ENCODE data around the gene TOR4A. TPM values are rescaled to one million over a fixed set of nuclear protein-coding genes. Genes with fewer than 3 reads are reported as not detected.

TOR4A gene
- total RNA-seq, 1 donor from 2014 or later: 8.0 TPM

DNA sequence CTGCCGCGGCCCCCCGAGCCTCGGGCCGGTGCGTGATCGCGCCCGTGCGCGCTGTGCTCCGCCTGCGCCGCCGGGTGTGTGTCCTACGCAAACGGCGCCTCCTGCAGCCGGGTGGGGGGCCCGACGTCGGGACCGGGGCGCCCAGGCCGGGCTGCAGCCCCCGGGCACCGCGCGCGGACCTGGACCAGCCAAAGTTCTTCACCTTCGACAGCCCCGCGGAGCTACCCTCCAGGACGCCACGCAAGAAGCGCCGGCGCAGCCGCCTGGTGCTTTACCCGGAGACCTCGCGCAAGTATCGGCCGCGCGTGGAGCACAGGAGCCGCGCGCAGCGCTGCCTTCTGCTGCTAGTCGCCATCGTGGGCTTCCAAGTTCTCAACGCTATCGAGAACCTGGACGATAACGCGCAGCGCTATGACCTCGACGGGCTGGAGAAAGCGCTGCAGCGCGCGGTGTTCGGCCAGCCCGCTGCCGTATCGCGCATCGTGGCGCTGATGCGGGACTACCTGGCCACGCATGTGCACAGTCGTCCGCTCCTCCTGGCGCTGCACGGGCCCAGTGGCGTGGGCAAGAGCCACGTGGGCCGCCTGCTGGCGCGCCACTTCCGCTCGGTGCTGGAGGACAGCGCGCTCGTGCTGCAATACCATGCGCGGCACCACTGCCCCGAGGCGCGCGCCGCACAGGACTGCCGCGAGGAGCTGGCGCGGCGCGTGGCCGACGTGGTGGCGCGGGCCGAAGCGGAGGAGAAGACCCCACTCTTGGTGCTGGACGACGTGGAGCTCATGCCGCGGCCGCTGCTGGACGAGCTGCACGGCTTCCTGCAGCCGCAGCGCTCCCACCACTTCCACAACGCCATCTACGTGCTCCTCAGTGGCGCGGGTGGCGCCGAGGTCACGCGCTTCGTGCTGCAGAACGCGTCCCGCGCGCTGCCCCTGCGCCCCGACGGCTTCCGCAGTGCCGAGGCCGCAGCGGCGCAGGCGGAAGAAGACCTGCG lies 1.5 kb downstream of the TOR4A start:
- no peak for DNase-seq (ENCODE audit: low spot score, unreplicated experiment)
- Mint-ChIP-seq H3K36me3 (ENCODE audit: insufficient read depth) (peaks cover 3% of the 10 kb centered on the region), H3K27me3 (peaks cover 3% of the 10 kb centered on the region), H3K4me1 (ENCODE audit: low read depth) (peaks cover 19% of the 10 kb centered on the region), H3K27ac (no peak overlapping the region), H3K9me3 (ENCODE audit: low read depth) (no peaks in the 10 kb centered on the region), H3K4me3 (ENCODE audit: low read depth) (no peak overlapping the region)
- TF ChIP-seq CTCF (IDR thresholded peaks at IDR 0.05; ENCODE audit: unreplicated experiment): no peak

GRCh38 chr9:137279741-137280473 lies 2.4 kb downstream of the TOR4A start:
- H3K27ac Mint-ChIP-seq: no peak overlapping the region
- no peak overlapping the region for H3K4me3 Mint-ChIP-seq (ENCODE audit: low read depth)
- peaks cover 2% of the 10 kb centered on the region for H3K36me3 Mint-ChIP-seq (ENCODE audit: insufficient read depth)
- DNase-seq (ENCODE audit: low spot score, unreplicated experiment): no peak
- H3K27me3 Mint-ChIP-seq: peaks cover 3% of the 10 kb centered on the region
- no peak for TF ChIP-seq CTCF (IDR thresholded peaks at IDR 0.05; ENCODE audit: unreplicated experiment)
- H3K4me1 Mint-ChIP-seq (ENCODE audit: low read depth): peaks cover 19% of the 10 kb centered on the region
- no peaks in the 10 kb centered on the region for H3K9me3 Mint-ChIP-seq (ENCODE audit: low read depth)

DNA sequence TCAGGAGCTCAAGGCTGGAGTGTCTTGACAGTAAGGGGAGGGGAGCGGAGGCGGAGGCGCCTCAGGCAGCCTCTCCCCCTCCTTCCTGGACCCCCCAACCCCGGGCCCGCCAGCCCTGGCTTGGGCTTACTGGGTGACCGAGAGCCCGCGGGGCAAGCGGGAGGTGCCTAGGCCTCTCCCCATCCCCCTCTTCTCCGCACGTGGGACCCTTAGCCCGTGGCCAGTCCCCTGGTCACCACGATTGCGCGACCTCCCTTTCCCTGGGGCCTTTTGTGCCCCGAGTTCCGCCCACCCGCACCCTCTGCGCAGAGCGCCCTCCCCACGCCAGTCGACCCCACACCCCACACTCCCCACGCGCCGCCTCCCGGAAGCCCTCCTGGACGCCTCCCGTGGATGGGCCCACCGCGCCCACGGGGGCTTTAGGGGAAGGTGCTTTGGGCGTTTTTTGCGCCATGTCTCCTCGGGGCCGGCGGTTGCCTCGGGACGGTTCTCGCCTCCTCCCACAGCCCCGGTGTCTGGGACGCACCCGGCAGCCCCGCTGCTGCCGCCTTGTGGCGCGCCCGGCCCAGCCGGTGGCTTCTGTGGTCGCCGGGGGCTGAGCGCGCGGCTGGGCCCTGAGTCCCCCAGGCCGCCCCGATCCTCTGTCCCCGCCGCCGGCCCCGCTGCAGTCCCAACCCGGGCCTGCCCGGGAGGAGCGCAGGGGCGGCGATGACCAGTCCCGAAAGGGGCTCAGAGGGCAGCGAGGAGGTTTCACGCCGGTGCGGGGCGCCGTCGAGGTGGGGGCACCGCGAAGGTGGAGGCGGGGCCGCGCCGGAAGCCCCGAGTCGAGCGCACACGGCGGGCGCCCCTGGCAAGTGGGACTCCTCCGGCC lies 3.2 kb downstream of the TOR4A start:
- H3K27ac Mint-ChIP-seq: no peak overlapping the region
- H3K4me1 Mint-ChIP-seq (ENCODE audit: low read depth): peaks cover 13% of the 10 kb centered on the region
- H3K9me3 Mint-ChIP-seq (ENCODE audit: low read depth): no peaks in the 10 kb centered on the region
- peaks cover 2% of the 10 kb centered on the region for H3K36me3 Mint-ChIP-seq (ENCODE audit: insufficient read depth)
- peak; percentile 67 for TF ChIP-seq CTCF (IDR thresholded peaks at IDR 0.05; ENCODE audit: unreplicated experiment)
- peaks cover 3% of the 10 kb centered on the region for H3K27me3 Mint-ChIP-seq
- H3K4me3 Mint-ChIP-seq (ENCODE audit: low read depth): no peak overlapping the region
- no peak for DNase-seq (ENCODE audit: low spot score, unreplicated experiment)

DNA sequence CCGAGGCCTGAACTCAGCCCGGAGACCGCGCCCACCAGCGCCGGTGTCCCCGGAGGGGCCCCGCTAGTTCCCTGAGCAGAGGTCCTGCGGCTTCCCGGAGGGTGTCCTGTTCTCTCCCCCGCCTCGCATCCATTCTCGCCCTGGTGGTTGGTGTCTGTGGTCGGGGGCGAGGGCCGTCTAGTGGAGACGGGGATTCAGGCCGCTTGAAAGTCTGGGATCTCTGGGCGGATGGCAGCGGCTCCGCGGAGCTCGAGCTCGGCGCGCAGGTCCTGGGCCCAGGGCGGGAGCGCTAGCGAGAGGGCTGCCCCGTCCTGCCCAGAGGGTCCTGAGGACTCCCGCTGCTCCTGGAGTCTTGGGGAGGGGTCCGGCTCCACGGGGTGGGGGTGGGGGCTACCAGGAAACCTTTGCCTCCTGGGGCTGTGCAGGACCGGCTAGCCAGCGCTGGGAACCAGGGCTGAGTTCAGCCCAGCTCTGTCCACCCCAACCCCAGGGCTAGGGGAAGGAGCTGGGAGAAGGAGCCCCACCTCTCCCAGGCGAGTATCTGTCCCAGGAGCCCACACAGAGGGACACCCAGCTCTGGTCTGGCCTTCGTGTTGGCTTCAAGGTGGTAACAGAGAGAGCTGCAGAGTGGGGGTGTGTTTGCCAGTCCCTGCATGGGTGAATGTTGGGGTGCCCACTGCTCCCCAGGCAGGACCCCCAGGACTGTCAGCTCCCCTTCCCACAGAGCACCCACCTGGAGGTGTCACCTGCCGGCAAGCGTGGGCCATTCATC lies 4.0 kb downstream of the TOR4A start:
- H3K4me1 Mint-ChIP-seq (ENCODE audit: low read depth): peaks cover 12% of the 10 kb centered on the region
- H3K36me3 Mint-ChIP-seq (ENCODE audit: insufficient read depth): peaks cover 2% of the 10 kb centered on the region
- no peak for TF ChIP-seq CTCF (IDR thresholded peaks at IDR 0.05; ENCODE audit: unreplicated experiment)
- H3K9me3 Mint-ChIP-seq (ENCODE audit: low read depth): no peaks in the 10 kb centered on the region
- H3K27me3 Mint-ChIP-seq: peaks cover 3% of the 10 kb centered on the region
- no peak for DNase-seq (ENCODE audit: low spot score, unreplicated experiment)
- H3K4me3 Mint-ChIP-seq (ENCODE audit: low read depth): peak overlapping the region; percentile 56
- H3K27ac Mint-ChIP-seq: no peak overlapping the region
